ENCODE results near the gene IQGAP2.

DNA sequence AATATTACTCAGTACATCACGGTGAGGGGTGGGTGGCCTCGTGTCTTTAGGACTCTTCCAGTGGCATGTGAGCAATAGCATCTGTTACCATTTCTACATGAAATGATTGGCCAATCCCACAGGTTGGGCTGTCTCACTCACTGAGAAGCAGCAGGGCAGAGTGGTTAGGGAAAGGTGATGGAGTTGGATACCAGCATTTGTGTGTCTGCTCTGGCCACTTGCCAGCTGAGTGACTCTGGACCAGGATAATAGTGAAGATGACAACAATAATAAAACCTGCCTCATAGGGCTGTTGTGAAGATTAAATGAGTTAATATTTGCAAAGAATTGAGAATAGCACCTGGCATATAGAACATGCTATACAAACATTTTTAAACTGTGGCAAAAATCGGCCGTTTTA is 42.0 kb downstream of the IQGAP2 start:
- TF ChIP-seq EZH2phosphoT487 (IDR thresholded peaks at IDR 0.05; ENCODE audit: borderline replicate concordance), result no peak
- no peak for TF ChIP-seq CTCF (conservative IDR thresholded peaks at IDR 0.05; ENCODE audit: low read length)
